A549 treated with AZD2906 at 1 μM for 4 hours (cell line): ENCODE data around the gene PMEPA1. TPM values are rescaled to one million over a fixed set of nuclear protein-coding genes. Genes with fewer than 3 reads are reported as not detected.

ENCODE experiments used
- total RNA-seq: library from RNA; stranded (reverse); fragments of 200-300 nt; extraction: Qiagen RNA extraction; gene quantifications from 5 replicates; pipeline ENCODE4 v1.2.3, GENCODE V29; 2022

Gene PMEPA1, protein sequence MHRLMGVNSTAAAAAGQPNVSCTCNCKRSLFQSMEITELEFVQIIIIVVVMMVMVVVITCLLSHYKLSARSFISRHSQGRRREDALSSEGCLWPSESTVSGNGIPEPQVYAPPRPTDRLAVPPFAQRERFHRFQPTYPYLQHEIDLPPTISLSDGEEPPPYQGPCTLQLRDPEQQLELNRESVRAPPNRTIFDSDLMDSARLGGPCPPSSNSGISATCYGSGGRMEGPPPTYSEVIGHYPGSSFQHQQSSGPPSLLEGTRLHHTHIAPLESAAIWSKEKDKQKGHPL
- total RNA-seq: 149 to 316 TPM (median 292 TPM) in 5 replicates

DNA sequence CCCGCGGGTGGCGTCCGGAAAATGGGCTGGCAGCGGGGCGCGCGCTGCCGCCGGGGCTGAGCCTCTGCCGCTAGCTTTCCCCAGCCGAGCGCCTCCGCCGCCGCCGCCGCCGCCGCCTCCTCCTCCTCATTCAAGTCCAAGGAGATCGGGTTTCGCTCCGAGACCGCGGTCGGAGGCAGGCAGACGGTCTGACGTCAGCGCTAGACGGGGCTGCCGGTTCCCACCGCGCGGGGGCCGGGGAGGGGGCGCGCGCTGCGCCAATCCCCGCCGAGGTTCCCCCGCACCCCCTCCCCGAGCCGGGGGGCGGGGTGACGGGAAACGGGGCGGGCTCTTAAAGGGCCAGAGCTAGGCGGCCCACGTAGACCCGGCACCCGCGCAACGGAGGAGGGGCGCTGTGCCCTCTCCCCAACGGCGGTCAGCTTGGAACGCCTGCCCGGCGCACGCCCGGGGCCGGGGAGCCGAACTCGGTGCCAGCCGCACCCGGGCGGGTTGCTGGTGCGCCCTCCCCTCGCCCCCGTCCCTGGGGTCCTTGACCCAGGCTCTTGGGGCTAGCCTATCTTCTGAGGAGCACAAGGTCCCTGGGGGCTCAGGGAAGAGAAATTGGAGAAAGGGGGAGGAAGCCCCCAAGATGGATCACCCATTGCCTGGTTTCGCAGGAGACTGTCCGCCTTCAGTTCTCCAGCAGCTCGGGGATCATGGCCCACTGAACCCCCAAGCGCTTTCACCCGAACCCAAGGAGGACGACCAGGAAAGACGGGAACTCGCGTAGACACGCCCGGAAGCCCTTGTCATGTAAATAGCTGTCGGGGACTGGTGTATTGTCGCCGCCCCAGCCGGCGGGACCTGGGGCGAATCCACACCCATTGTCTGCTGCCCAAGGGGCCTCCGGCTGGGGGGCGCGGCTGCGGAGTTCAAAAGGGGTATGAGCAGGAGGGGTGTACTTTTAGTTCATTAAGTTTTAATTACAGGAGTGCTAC lies at the start of gene PMEPA1:
Gene PMEPA1 (minus strand): TSS at position 193 of the 977 bp plus-strand sequence. CDS start 433 bp downstream, outside the sequence.

DNA sequence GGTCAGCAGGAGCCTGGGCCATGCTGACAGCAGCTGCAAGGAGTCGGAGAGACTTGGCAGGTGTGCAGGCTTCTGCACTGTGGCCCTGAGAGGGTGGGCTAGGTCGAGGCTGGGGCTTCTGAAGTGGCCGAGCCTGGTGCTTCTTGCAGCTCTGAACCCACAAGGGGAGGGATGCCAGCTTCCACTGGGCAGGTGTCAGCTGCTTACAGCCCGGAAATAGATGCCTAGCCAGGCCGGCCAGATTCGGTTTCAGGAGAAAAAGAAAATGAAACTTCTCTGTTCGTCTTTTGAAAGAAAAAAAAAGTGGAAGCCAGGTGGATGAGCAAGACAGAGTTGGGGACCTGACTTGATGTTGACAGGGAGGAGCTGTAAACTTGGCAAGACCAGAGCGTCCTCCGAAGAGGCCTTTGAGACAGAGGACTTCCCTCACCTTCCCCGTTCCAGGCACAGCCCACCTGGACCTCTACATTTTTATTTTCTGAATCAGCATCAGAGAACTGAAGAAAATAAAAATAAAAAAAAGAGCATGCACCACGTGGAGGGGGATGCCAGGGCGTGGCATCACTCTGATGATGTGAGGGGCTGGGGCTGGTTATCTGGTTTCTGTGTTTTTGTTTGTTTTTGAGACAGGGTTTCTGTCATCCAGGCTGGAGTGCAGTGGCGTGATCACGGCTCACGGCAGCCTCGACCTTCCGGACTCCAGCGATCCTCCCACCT lies 89.4 kb downstream of the PMEPA1 start, which contains the start of gene ZBP1:
Gene ZBP1 (minus strand): TSS at position 153 of the 717 bp plus-strand sequence. CDS start 131 bp downstream, at position 22.

Other genes starting within 250 kb of the PMEPA1 start
- gene CTCFL, start 184.9 kb downstream of the PMEPA1 start, total RNA-seq: 0.02 TPM in 2 of 5 replicates, not detected in the others
- 0.03 to 0.23 TPM (median 0.16 TPM) in 5 replicates for gene PCK1, start 148.9 kb downstream of the PMEPA1 start, total RNA-seq
- gene ZBP1, start 89.6 kb downstream of the PMEPA1 start, total RNA-seq: 0.02 to 0.03 TPM in 2 of 5 replicates, not detected in the others